Left kidney (tissue), 8 donors: ENCODE measurements around the gene LMNTD2. TPM values are rescaled to one million over a fixed set of nuclear protein-coding genes. Genes with fewer than 3 reads are reported as not detected.

Source experiments
- DNase-seq: peaks from one replicate; pipeline ENCODE4 v3.0.0-alpha.2; 2013
- long read RNA-seq, 8 donors: transcript quantifications; one replicate each; lab custom pipeline, GENCODE V29; 2026
- polyA plus RNA-seq: library from polyadenylated mRNA; unstranded; fragments of 120-200 nt; gene quantifications from one replicate; pipeline ENCODE4 v1.2.1, GENCODE V29; 2013; ENCODE audit not compliant: insufficient read length

Gene LMNTD2, protein sequence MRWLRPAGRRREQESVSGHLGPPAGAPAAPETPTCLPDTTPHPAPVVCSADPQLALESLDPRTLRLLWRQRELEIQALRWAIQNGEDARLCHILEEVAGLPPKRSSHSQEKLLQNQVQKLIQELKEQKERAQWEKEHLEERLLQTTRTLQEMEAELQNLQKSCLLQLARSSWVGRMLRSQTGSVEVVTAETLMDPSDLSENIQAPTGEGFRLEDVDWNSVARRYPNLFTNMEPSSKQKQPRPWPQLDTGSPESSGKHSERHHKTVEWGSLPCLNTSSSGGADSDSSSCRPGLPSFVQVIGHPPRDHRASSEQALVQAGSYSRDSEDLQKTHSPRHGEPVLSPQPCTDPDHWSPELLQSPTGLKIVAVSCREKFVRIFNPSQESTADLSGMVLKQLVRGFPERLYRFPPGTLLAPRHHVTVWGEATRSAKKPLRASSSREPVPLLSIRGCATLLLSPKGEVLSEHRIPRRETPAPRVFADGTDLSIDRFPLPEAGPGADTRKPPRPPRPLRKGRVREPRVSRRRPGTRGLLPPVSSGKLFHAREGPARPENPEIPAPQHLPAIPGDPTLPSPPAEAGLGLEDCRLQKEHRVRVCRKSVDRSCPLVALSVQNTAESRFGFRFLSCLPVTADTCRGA
- polyA plus RNA-seq: 2.5 TPM
- long read RNA-seq, donor 1: 0 reads
- long read RNA-seq, donor 2, partial matches to known transcripts: 106 of 135 reads
- long read RNA-seq, donor 2, other reads (novel, unspliced or antisense): 29 of 135 reads
- long read RNA-seq, donor 3: 0 reads
- long read RNA-seq, donor 4: 0 reads
- long read RNA-seq, donor 5, partial matches to known transcripts: 0 of 1 reads
- long read RNA-seq, donor 5, other reads (novel, unspliced or antisense): 0 of 1 reads
- long read RNA-seq, donor 6, partial matches to known transcripts: 42 of 48 reads
- long read RNA-seq, donor 6, other reads (novel, unspliced or antisense): 6 of 48 reads
- long read RNA-seq, donor 7, partial matches to known transcripts: 46 of 84 reads
- long read RNA-seq, donor 7, other reads (novel, unspliced or antisense): 38 of 84 reads
- long read RNA-seq, donor 8, partial matches to known transcripts: 52 of 52 reads
- long read RNA-seq, donor 8, other reads (novel, unspliced or antisense): 0 of 52 reads

DNA sequence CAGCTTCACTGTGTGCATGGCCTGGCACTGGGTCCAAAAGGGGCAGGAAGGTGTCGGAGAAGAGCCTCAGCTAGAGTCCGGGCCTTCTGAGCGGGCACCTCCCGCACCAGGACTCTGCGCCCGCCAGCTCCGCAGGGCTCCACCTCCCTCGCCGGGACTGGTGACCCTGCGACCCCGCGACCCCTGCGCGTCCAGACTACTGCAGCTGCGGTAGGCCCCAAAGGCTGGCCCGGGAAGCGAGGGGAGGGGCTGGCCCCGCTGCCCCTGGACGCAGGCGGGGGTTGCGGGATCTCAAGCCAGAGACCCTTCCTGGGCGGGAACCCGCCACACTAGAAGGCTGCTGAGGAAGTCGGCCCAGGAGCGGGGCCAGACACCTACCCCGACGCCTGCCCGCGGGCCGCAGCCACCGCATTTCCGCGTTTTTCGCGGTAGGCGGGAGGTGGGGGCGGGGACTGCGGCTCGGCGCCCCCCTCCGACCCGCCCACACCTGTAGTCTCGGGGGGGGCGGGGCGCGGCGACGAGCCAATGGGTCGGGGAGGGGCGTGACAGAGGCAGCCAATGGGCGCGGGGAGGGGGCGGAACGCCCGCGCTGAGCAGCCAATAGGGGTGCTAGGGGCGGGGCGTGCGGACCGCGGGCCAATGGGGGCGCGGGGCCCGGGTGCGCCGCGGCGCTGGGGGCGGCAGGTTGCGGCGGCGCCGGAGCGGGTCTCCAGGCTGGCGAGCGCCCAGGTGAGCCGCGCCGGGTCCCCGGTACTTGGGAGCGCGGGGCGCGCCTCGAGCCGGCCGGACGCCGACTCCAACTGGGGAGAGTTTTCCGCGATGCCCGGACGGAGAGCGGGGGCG is at the start of gene LMNTD2, which contains the start of gene RASSF7:
Gene LMNTD2 (minus strand): TSS at position 434 of the 843 bp plus-strand sequence. CDS start 22 bp downstream, at position 412.
Gene RASSF7 (plus strand): TSS at position 666 of the 843 bp plus-strand sequence. CDS start 799 bp downstream, outside the sequence.
- peak; percentile 86 for DNase-seq

DNA sequence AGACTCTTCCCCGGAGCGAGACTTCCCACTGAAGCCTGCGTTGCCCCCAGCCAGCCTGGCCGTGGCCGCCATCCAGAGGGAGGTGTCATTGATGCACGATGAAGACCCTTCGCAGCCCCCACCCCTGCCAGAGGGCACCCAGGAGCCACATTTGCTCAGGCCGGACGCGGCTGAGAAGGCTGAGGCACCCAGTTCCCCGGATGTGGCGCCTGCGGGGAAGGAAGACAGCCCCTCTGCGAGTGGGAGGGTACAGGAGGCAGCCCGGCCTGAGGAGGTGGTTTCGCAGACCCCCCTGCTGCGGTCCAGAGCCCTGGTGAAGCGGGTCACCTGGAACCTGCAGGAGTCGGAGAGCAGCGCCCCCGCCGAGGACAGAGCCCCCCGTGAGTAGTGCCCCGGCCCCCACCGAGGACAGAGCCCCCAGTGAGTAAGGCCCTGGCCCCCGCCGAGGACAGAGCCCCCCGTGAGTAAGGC is 48.8 kb upstream of the LMNTD2 start:
- no peak for DNase-seq

DNA sequence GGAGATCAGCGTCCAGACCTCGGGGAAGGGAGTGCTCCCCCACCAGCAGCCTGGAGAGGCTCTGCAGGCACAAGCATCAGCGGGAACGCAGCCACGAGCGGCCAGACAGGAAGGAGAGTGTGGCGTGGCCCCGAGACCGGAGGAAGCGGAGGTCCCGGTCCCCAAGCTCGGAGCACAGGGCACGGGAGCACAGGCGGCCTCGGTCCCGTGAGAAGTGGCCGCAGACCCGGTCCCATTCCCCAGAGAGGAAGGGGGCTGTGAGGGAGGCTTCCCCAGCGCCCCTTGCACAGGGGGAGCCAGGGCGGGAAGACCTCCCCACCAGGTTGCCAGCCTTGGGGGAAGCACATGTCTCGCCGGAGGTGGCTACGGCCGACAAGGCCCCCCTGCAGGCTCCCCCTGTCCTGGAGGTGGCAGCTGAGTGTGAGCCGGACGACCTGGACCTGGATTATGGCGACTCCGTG is 48.3 kb upstream of the LMNTD2 start:
- no peak for DNase-seq

DNA sequence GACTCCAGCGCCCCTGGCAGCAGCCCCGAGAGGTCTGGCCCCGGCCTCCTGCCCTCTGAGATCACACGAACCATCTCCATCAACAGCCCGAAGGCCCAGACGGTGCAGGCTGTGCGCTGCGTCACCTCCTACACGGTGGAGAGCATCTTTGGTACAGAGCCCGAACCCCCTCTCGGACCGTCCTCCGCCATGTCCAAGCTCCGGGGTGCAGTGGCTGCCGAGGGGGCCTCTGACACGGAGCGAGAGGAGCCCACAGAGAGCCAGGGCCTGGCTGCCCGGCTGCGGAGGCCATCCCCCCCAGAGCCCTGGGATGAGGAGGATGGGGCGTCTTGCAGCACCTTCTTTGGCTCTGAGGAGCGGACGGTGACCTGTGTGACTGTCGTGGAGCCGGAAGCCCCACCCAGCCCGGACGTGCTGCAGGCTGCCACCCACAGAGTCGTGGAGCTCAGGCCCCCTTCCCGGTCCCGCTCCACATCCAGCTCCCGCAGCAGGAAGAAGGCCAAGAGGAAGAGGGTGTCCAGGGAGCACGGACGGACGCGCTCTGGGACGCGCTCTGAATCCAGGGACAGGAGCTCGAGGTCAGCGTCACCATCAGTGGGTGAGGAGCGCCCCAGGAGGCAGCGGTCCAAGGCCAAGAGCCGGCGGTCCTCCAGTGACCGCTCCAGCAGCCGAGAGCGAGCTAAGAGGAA is 47.6 kb upstream of the LMNTD2 start:
- no peak for DNase-seq

DNA sequence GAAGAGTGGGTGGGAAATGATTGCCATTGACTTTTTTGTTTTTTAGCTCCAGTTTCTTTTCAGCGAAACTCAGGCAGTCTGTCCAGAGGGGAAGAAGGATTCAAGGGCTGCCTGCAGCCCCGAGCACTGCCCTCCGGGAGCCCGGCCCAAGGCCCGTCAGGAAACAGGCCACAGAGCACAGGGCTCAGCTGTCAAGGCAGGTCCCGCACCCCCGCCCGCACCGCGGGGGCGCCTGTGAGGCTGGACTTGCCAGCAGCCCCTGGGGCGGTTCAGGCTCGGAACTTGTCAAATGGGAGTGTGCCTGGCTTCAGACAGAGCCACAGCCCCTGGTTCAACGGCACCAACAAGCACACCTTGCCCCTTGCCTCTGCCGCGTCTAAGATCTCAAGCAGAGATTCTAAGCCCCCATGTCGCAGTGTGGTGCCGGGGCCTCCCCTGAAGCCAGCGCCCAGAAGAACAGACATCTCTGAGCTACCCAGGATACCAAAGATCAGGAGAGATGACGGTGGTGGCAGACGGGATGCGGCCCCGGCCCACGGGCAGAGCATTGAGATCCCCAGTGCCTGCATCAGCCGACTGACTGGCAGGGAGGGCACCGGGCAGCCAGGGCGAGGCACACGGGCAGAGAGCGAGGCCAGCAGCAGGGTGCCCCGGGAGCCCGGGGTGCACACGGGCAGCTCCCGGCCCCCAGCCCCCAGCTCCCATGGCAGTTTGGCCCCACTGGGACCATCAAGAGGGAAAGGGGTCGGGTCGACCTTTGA is 46.7 kb upstream of the LMNTD2 start:
- no peak for DNase-seq

DNA sequence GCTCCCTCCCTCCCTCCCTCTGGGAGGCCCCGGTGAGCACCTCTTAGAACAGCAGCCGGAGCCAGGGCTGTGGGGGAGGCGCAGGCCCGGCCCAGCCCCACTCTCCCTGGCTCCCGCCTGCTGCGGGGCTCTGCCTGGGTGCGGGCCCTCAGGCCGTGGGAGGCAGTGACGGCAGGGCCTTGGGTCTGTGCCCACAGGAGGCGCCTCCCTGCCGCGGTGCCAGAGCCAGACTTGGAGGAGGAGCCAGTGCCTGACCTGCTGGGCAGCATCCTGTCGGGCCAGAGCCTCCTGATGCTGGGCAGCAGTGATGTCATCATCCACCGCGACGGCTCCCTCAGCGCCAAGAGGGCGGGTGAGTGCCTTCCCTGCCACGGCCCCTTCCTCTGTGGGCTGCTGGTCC is 45.7 kb upstream of the LMNTD2 start:
- no peak for DNase-seq

DNA sequence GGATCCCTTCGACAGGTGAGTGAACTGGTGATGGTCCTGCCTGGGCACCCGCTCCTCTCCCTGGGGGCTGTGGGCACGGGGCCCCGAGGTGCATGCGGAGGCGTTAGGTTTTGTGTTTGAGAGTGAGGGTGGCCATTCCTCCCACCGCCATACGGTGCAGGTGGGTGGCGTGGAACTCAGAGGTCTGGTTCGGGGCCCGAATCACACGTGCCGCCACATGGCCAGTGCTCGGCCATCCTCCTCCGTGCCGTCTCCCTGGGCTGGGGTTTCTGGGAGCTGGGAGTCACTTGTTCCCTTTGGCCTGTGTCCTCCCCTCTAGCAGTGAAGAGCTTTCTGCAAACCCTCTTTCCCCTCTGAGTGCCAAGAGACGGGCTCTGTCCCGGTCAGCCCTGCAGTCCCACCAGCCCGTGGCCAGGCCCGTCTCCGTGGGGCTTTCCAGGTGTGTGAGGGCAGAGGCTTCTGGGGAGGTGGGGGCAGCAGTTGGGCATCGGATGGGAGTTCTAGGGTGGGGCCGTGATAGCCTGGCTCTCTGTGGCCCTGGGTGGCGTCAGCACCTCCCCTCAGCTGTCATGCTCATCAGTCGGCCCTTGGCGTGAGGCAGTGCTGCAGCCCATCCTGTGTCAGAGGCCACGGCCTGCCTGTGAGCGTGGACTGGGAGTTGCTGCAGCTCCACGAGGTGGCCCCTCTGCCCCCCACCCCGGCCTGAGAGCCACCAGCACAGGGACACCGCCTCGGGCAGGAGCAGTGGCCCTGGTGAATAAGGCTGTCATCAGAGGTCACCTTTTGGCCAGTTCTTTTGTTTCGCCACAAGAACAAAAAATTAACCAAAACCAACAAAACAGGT is 45.0 kb upstream of the LMNTD2 start:
- DNase-seq: no peak

DNA sequence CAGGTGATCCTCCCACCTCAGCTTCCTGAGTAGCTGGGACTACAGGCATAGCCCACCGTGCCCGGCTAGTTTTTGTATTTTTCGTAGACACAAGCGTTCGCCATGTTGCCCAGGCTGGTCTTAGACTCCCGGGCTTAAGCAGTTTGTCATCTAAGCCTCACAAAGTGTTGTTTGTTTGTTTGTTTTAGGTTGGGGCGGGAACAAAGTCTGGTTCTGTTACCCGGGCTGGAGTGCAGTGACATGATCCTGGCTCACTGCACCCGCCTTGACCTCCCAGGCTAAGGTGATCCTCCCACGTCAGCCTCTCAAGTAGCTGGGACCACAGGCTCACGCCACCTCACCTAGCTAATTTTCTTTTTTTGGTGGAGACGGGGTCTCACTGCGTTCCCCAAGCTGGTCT is 42.6 kb upstream of the LMNTD2 start:
- no peak for DNase-seq

DNA sequence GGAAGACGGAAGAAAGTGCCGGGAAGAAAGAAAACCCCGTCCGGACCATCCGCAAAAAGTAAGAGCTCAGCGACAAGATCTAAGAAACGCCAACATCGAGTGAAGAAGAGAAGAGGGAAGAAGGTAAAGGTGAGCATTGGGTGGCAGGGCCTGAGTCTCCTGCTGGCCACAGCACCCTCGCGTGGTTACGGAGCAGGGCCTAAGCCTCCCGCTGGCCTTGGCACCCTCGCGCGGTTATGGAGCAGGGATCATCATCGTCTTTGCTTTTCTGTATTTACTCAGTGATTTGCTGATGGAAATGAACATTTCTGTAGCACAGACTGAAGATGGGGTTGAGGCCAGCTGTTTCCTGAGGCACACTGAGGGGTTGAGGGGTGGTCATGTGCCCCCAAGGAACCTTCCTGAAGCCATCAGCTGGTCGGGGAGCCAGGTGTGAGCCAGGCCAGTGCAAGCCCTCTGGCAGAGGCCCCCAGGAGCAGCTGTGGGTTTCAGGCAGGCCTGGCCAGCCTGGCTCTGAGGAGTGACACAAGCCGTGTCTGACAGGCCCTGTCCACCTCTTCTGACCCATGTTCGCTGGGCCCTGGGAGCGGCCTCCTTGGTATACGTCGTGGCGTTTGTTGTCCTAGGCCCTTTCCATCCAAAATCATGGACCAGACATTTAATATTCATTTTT is 41.2 kb upstream of the LMNTD2 start:
- DNase-seq: no peak

DNA sequence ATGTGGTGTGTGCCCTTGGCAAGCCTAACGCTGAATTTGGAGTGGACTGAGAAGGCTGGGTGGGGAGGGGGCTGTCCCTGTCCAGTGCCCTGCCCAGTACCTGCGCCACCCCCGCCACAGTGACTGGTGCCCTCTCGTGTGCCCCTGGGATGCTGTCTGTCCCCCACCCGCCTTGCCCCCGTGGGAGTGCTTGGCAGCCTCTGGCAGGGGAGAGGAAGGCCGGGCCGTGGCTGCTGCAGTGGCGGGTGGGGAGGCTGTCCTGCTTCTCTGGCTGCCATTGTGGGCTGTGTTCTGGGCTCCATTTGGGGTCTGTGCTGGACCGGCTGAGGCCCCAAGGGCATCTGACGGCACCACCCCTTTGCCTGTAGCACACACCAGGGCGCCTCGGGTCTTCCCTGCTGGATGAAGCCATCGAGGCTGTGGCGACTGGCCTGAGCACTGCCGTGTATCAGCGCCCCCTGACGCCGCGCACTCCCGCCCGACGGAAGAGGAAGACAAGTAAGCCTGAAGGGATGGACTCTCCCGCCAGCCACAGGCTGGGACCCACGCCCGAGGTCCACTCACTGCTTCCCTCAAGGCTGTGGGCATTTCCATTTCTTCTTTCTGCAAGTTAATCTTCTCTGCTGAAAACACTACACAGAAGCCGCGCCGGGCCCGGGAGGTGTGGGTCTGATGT is 37.6 kb upstream of the LMNTD2 start:
- DNase-seq: no peak

DNA sequence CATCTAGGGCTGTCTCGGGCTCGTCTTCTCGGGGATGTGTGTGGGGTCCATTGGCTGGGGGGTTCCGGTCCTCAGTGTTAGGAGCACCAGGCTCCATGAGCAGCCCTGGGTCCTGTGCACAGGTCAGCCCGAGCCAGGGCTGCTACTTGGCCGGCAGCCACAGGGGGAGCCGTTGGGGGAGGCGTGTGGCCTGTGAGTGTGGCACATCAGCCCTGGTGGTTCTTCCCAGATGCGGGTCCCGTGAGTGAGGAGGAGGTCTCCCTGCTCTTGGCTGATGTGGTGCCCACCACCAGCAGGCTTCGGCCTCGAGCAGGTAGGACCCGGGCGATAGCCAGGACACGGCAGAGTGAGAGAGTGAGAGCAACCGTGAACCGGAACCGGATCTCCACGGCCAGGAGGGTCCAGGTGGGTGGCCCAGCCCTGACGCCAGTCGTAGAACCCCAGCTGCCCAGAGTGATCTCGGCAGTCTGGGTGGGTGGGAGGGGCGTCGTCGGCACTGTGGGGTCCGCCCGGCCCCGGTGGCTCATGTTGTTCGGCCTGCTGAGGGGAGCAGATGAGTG is 36.7 kb upstream of the LMNTD2 start:
- no peak for DNase-seq

DNA sequence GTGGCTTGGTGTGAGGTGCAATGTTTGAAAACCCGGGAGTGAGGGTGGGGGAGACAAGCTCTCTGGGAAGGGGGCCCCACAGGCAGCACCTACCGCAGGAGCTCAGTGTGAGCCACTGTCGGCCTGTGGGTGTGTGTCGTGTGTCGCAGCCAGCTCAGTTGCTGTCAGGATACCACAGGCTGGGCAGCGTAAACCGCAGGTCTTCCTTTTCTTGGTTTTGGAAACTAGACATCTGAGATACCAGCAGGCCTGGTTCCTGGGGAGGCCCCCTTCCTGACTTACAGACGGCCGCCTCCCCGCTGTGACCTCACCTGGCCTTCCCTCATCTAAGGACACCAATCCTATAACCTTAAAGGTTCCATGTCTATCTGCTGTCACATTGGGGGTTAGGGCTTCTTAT is 35.8 kb upstream of the LMNTD2 start:
- no peak for DNase-seq

DNA sequence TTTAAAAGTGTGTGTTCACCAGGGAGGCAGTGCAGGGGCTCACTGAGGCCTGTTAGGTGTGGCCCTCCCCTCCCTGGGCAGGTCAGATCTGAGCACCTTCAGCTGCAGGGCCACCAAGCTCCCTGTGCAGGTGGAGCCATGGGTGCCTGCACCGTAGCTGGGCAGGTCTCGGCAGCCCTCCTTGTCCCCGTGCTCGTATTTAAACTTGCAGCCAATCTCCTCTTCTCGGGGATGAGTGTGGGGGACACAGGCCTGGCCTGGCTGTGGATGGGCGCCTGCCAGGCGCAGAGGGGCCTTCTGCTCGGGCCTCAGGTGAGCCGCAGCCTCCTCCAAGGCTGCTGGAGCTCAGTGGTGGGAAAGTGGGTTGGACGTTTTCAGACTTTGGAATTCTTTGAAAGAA is 34.9 kb upstream of the LMNTD2 start:
- no peak for DNase-seq

DNA sequence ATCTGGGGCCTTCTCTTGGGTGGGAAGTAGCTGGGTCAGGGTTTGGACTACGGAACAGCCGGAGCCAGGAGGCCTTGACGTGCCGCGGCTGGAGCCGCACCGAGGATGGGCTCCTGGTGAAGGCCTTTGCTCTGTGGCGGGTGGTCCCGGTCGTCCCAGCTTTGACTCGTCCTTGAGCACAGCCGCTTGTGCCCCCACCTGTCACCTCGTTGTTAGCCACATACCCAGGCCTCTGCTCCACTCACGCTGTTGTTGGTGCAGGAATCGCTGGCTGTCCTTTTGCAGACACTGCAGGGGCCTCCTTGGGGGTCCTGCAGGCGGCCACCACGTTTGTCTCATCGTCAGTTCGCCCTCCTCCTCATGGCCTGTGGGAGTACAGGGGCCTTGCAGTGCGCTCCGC is 32.8 kb upstream of the LMNTD2 start:
- no peak for DNase-seq

DNA sequence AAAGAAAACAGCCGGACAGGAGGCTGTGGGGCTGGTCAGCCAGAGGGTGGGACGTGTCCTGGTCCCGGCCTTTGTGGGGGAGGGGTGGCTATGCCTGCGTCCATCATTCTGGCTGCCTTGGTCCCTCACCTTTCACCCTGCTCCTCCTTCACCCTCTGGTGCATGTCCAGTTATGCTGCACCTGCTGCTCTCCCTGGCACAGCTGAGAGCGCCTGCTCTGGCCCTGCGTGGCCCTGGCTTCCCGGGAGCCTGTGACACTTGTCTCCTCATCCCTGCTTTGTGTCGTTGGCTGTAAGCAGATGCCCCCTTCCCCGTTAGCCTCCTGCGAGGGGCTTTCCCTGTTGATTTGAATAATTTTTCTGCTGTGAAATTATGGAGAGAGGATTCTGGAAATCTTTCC is 32.4 kb upstream of the LMNTD2 start:
- no peak for DNase-seq

DNA sequence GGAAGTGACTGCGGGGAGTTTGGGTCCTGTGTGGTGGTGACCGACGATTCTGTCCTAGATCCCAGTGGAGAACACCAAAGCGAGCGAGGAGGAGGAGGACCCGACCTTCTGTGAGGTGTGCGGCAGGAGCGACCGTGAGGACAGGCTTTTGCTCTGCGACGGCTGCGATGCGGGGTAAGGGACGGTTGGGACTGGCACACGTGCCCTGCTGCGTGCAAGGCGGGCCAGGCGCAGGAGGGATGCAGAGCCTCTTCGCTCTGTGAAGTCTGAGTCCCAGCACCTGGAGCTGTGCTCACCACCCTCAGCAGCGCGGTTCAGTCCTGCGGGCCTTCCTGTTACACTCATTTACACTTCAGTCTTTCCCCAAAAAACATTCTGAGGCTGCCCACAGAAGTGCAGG is 32.0 kb upstream of the LMNTD2 start:
- DNase-seq: no peak

DNA sequence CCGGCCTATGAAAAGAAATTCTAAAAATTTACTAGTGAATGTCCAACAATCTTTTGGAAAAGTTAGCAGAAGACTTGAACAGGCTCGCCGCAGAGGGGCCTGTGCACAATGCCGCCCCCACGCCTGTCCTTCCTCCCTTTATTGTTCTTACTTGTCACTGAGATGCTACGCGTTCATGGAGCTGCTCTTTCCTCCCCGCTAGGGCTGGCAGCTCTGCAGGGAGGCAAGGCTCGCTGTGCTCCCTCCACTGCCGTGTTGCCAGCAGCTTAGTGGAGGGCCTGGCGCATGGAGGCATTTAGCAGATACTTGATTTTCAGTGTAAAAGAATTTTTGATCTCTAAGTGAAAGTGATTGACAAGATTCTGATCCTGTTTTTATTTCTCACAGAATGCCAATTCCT is 30.5 kb upstream of the LMNTD2 start:
- DNase-seq: no peak
